Activated CD8-positive, alpha-beta memory T cell treated with anti-CD3 and anti-CD28 coated beads for 1 hour (primary cell): ENCODE results near the gene TOR1B.

Experiments
- DNase-seq, 2 donors: peaks; one replicate each; pipeline ENCODE4 v3.0.0-alpha.2; 2020; ENCODE audit warnings: low read depth in 1 of 2; ENCODE audit errors: extremely low read depth in 1 of 2

TOR1B gene

GRCh38 chr9:129839324-129840023, 36.5 kb downstream of the TOR1B start:
- no peak for DNase-seq

GRCh38 chr9:129840034-129840433, 37.0 kb downstream of the TOR1B start:
- no peak for DNase-seq

- no peak for DNase-seq
Measured at GRCh38 chr9:129841071-129841470, 38.1 kb downstream of the TOR1B start.

GRCh38 chr9:129845373-129845772, 42.4 kb downstream of the TOR1B start:
- DNase-seq: no peak

- no peak for DNase-seq
Measured at GRCh38 chr9:129848712-129849441, 45.9 kb downstream of the TOR1B start.

- DNase-seq: no peak
Measured at GRCh38 chr9:129849901-129850300, 46.9 kb downstream of the TOR1B start.

- no peak for DNase-seq
Measured at GRCh38 chr9:129850821-129851550, 48.0 kb downstream of the TOR1B start.

- no peak for DNase-seq
Measured at GRCh38 chr9:129851821-129852220, 48.8 kb downstream of the TOR1B start.

- no peak for DNase-seq
Measured at GRCh38 chr9:129852579-129852978, 49.6 kb downstream of the TOR1B start.

- DNase-seq: no peak
Measured at GRCh38 chr9:129853614-129854013, 50.6 kb downstream of the TOR1B start.

GRCh38 chr9:129854588-129855110, 51.7 kb downstream of the TOR1B start:
- DNase-seq: no peak

- DNase-seq: no peak
Measured at GRCh38 chr9:129857207-129857606, 54.2 kb downstream of the TOR1B start.

GRCh38 chr9:129858167-129858962, 55.4 kb downstream of the TOR1B start:
- DNase-seq: no peak
